ENCODE measurements around the gene NHP2.

NHP2 gene

DNA sequence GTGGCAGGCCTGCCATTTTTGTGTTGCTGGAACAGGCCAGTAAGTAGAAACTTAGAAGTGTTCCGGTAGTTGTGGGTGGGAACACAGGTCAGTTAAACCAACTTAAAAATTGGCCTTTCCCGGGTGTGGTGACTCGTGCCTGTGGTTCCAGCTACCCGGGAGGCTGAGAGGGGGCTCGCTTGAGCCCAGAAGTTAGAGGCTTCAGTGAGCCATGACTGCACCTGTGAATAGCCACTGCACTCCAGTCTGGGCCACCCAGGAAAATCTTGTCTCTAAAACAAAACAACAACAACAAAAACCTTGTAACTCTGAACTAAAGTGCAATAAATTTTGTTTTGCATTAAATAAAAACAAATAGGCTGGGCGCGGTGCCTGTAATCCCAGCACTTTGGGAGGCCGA is 1.4 kb upstream of the NHP2 start:
- Mint-ChIP-seq H3K9me3 (no peaks in the 10 kb centered on the region), H3K27ac (no peak overlapping the region), H3K4me3 (no peak overlapping the region), H3K4me1 (peaks cover 30 to 46% of the 10 kb centered on the region in 2 donors), H3K27me3 (no peaks in the 10 kb centered on the region), H3K36me3 (peaks cover 14 to 25% of the 10 kb centered on the region in 2 donors)
- DNase-seq = no peak
- no peak for ATAC-seq (replicated peaks)

- H3K36me3 Mint-ChIP-seq = peaks cover 22 to 40% of the 10 kb centered on the region in 2 donors
- no peaks in the 10 kb centered on the region for H3K27me3 Mint-ChIP-seq
- peak overlapping the region; percentile 98 for H3K27ac Mint-ChIP-seq
- ATAC-seq (replicated peaks) (no peak), DNase-seq (no peak)
- peak overlapping the region; percentile 94 to 96 for H3K4me3 Mint-ChIP-seq
- no peaks in the 10 kb centered on the region for H3K9me3 Mint-ChIP-seq
- peaks cover 34 to 66% of the 10 kb centered on the region in 2 donors for H3K4me1 Mint-ChIP-seq
Measured at GRCh38 chr5:178152491-178153444, 917 bp downstream of the NHP2 start.

GRCh38 chr5:178150977-178151734 is 2.5 kb downstream of the NHP2 start:
- peaks cover 27 to 56% of the 10 kb centered on the region in 2 donors for H3K36me3 Mint-ChIP-seq
- H3K27me3 Mint-ChIP-seq = no peaks in the 10 kb centered on the region
- peaks cover 45 to 74% of the 10 kb centered on the region in 2 donors for H3K4me1 Mint-ChIP-seq
- H3K9me3 Mint-ChIP-seq = no peaks in the 10 kb centered on the region
- peak overlapping the region; percentile 85 for H3K27ac Mint-ChIP-seq
- no peak for DNase-seq
- peak overlapping the region in 1 of 2 donors; percentile 96 for H3K4me3 Mint-ChIP-seq
- ATAC-seq (replicated peaks) = no peak

GRCh38 chr5:178149199-178149932 is 4.3 kb downstream of the NHP2 start:
- H3K4me1 Mint-ChIP-seq = peaks cover 43 to 71% of the 10 kb centered on the region in 2 donors
- DNase-seq = no peak
- no peak for ATAC-seq (replicated peaks)

DNA sequence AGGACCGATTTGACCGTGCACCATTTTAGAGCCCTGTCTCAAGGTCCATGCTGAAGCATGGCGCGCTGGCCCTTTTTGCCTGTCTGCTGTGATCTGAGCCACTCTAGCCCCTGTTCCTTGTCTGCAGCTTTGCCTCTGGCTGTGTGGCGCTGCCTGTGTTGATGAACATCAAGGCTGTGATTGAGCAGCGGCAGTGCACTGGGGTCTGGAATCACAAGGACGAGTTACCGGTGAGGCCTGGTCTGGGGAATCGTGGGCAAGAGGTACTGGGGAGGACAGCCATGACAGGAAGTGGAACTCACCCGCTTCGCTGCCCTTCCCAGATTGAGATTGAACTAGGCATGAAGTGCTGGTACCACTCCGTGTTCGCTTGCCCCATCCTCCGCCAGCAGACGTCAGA is 6.3 kb downstream of the NHP2 start:
- peaks cover 39 to 73% of the 10 kb centered on the region in 2 donors for H3K36me3 Mint-ChIP-seq
- H3K27ac Mint-ChIP-seq = peak overlapping the region; percentile 69
- H3K4me3 Mint-ChIP-seq = no peak overlapping the region
- H3K9me3 Mint-ChIP-seq = no peaks in the 10 kb centered on the region
- DNase-seq = no peak
- peaks cover 34 to 55% of the 10 kb centered on the region in 2 donors for H3K4me1 Mint-ChIP-seq
- ATAC-seq (replicated peaks) = no peak
- H3K27me3 Mint-ChIP-seq = no peaks in the 10 kb centered on the region

More at GRCh38 chr5:178149199-178149932, 4.3 kb downstream of the NHP2 start:
- Mint-ChIP-seq H3K4me3 (no peak overlapping the region), H3K27ac (peak overlapping the region; percentile 37), H3K9me3 (no peaks in the 10 kb centered on the region), H3K27me3 (no peaks in the 10 kb centered on the region), H3K36me3 (peaks cover 35 to 63% of the 10 kb centered on the region in 2 donors)

GRCh38 chr5:178145965-178146820 is 7.5 kb downstream of the NHP2 start:
- Mint-ChIP-seq H3K4me1 (peaks cover 23 to 43% of the 10 kb centered on the region in 2 donors), H3K9me3 (no peaks in the 10 kb centered on the region), H3K27ac (peak overlapping the region; percentile 42), H3K4me3 (no peak overlapping the region), H3K36me3 (peaks cover 36 to 68% of the 10 kb centered on the region in 2 donors), H3K27me3 (no peaks in the 10 kb centered on the region)
- DNase-seq = peak; percentile 65
- peak; percentile 89 to 91 for ATAC-seq (replicated peaks)

GRCh38 chr5:178143901-178144300 is 9.8 kb downstream of the NHP2 start:
- H3K4me3 Mint-ChIP-seq = no peak overlapping the region
- H3K36me3 Mint-ChIP-seq = peaks cover 32 to 60% of the 10 kb centered on the region in 2 donors
- H3K4me1 Mint-ChIP-seq = peaks cover 19 to 21% of the 10 kb centered on the region in 2 donors
- no peak overlapping the region for H3K27ac Mint-ChIP-seq
- H3K9me3 Mint-ChIP-seq = no peaks in the 10 kb centered on the region
- DNase-seq = no peak
- H3K27me3 Mint-ChIP-seq = no peaks in the 10 kb centered on the region
- no peak for ATAC-seq (replicated peaks)

DNA sequence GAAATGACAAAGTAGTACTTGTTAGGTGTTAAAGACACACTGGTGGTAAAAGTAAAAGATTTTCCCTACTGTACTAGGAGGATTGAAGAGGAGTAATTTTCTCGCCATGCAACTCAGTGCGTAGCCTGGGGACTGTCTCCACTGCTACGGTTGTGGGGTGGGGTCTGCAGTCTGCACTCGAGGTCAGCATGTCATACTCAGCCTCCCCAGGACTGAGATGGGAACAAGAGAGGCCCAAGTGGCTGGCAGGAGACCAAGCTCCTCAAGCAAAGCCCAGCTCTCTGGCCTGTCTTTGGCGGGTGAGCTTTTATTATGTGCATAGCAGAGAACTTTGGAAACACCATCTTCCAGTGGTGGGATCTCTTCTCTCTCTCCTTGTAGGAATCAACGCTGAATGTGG is 10.4 kb downstream of the NHP2 start:
- no peak for DNase-seq
- no peak overlapping the region for H3K27ac Mint-ChIP-seq
- H3K36me3 Mint-ChIP-seq = peaks cover 30 to 53% of the 10 kb centered on the region in 2 donors
- H3K9me3 Mint-ChIP-seq = no peaks in the 10 kb centered on the region
- H3K4me1 Mint-ChIP-seq = peaks cover 16 to 17% of the 10 kb centered on the region in 2 donors
- no peaks in the 10 kb centered on the region for H3K27me3 Mint-ChIP-seq
- no peak for ATAC-seq (replicated peaks)
- no peak overlapping the region for H3K4me3 Mint-ChIP-seq

GRCh38 chr5:178142642-178143041 is 11.0 kb downstream of the NHP2 start:
- Mint-ChIP-seq H3K36me3 (peaks cover 27 to 51% of the 10 kb centered on the region in 2 donors), H3K4me1 (peaks cover 12 to 14% of the 10 kb centered on the region in 2 donors), H3K4me3 (no peak overlapping the region), H3K27me3 (no peaks in the 10 kb centered on the region), H3K9me3 (no peaks in the 10 kb centered on the region), H3K27ac (peak overlapping the region; percentile 20)
- ATAC-seq (replicated peaks) (no peak), DNase-seq (no peak)

- H3K36me3 Mint-ChIP-seq = peaks cover 24 to 45% of the 10 kb centered on the region in 2 donors
- H3K27ac Mint-ChIP-seq = no peak overlapping the region
- no peaks in the 10 kb centered on the region for H3K27me3 Mint-ChIP-seq
- ATAC-seq (replicated peaks) = no peak
- no peak for DNase-seq
- H3K4me1 Mint-ChIP-seq = peaks cover 10 to 12% of the 10 kb centered on the region in 2 donors
- H3K9me3 Mint-ChIP-seq = no peaks in the 10 kb centered on the region
- no peak overlapping the region for H3K4me3 Mint-ChIP-seq
Measured at GRCh38 chr5:178141550-178141949, 12.1 kb downstream of the NHP2 start.

DNA sequence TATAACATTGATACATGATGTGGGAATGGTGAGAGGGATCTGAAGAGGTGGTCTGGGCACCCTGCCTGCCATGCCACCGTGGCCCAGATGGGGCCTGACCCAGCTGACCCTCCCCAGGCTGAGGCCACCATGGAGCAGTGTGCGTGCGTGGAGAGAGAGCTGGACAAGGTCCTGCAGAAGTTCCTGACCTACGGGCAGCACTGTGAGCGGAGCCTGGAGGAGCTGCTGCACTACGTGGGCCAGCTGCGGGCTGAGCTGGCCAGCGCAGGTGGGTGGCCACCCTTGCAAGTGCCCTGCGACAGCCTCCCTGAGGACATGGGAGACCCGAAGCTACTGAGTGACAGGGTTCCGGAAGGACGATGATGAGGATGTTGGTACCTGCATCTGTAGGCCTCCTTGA is 15.7 kb downstream of the NHP2 start:
- no peak overlapping the region for H3K4me3 Mint-ChIP-seq

DNA sequence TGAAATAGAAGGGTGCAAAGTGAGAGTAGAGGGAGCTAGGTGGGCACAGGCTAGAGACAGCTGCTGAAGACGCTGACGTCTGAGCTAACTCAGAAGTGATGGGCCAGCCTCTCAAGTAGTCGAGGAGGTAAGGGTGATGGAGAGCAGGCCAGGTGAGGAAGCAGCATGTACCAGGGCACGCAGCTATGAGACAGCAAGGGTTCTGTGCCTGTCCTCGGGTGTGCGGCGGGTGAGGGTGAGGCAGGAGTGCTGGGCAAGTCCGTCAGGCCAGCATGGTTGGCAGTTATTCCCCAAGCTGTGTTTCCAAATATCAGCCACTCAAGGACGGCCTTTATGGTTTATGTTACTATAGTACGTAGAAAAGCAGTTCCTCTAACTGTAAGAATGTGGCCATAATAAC is 16.7 kb downstream of the NHP2 start:
- Mint-ChIP-seq H3K36me3 (peaks cover 21 to 45% of the 10 kb centered on the region in 2 donors), H3K27me3 (no peaks in the 10 kb centered on the region), H3K27ac (peak overlapping the region; percentile 10), H3K9me3 (no peaks in the 10 kb centered on the region), H3K4me1 (peaks cover 17 to 19% of the 10 kb centered on the region in 2 donors), H3K4me3 (no peak overlapping the region)
- DNase-seq (no peak), ATAC-seq (replicated peaks) (no peak)

More for the DNA sequence above, 15.7 kb downstream of the NHP2 start:
- Mint-ChIP-seq H3K9me3 (no peaks in the 10 kb centered on the region), H3K27ac (no peak overlapping the region), H3K4me1 (peaks cover 13 to 16% of the 10 kb centered on the region in 2 donors), H3K27me3 (no peaks in the 10 kb centered on the region), H3K36me3 (peaks cover 21 to 50% of the 10 kb centered on the region in 2 donors)
- no peak for ATAC-seq (replicated peaks)
- no peak for DNase-seq

DNA sequence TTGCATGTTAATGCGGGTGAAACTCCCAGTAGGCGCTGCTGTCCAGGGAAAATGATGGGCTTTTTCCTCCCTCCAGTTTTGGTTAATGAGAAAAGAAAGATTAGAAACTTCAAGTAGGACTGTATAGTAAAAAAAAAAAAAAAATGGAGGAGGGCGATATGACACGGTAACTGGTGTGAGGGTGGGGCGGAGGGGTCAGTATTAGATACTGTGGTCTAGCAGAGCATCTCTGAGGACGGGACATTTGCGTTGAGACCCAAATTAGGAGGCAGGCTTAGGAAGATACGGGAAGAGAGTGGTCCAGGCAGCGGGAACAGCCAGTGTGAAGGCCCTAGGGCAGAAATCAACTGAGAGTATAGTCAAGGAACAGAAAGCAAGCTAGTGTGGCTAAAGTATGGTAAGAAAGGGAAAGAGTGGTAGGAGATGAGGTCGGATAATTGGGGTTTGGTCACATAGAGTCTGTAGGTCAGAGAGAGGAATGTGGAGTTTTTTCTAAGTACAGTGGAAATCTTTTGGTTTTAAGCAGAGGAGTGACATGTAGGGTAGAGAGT is 22.2 kb downstream of the NHP2 start:
- H3K9me3 Mint-ChIP-seq = no peaks in the 10 kb centered on the region
- peaks cover 14 to 28% of the 10 kb centered on the region in 2 donors for H3K36me3 Mint-ChIP-seq

More for the DNA sequence above, 22.2 kb downstream of the NHP2 start:
- peak overlapping the region; percentile 85 to 87 for H3K4me3 Mint-ChIP-seq
- H3K27me3 Mint-ChIP-seq = no peaks in the 10 kb centered on the region
- peaks cover 18 to 43% of the 10 kb centered on the region in 2 donors for H3K4me1 Mint-ChIP-seq
- DNase-seq (no peak), ATAC-seq (replicated peaks) (peak; percentile 7 to 17)
- H3K27ac Mint-ChIP-seq = peak overlapping the region; percentile 3

Data from stimulated activated naive B cell treated with anti-CD40 and anti-IgM and Interleukin-4, amounts not matched to agents 10 μg/mL and 1 μg/mL and 100 μg/mL, for 72 hours (primary cell).